ENCODE data around the gene FER.

Gene FER

DNA sequence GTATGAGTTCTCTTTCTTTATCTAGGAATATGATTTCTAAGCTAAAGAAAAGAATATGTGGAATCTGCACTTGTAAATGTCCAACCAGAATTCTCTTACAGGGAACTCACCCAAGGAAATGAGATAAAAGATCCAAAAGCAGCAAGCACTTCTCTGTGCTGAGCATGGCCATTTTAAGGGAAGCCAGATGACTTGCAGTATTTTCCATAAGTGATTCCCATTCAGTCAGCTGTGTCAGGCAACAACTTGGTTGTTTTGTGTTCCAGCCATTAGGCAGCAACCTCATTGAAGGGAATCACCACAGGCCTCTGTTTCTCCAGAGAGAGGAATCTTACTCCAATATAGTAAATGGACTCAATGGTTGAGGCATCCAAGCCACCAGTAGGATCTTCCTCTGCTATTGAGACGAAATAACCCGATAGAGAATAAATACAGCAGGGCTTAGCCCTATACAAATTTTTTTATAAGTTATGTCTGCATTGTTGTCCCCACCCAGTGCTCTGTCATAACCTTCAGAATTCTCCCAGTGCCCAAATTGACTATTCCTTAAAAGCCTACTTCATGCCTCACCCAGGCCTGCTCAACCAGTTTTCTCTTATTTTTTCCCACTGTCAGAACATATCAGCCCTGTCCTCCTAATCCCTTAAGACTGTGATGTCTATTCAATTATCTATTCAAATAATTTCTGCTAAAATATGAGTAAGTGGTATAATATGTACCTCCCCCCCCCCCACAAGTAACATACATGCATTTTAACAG, 425.5 kb downstream of the FER start:
- no peaks in the 10 kb centered on the region for H3K27me3 ChIP-seq (ENCODE audit: control insufficient read depth, insufficient read depth, low read length)
- H3K9me3 ChIP-seq (ENCODE audit: control insufficient read depth, low read length), result no peaks in the 10 kb centered on the region
- H3K79me2 ChIP-seq, result no peaks in the 10 kb centered on the region
- TF ChIP-seq, protein P1, sequence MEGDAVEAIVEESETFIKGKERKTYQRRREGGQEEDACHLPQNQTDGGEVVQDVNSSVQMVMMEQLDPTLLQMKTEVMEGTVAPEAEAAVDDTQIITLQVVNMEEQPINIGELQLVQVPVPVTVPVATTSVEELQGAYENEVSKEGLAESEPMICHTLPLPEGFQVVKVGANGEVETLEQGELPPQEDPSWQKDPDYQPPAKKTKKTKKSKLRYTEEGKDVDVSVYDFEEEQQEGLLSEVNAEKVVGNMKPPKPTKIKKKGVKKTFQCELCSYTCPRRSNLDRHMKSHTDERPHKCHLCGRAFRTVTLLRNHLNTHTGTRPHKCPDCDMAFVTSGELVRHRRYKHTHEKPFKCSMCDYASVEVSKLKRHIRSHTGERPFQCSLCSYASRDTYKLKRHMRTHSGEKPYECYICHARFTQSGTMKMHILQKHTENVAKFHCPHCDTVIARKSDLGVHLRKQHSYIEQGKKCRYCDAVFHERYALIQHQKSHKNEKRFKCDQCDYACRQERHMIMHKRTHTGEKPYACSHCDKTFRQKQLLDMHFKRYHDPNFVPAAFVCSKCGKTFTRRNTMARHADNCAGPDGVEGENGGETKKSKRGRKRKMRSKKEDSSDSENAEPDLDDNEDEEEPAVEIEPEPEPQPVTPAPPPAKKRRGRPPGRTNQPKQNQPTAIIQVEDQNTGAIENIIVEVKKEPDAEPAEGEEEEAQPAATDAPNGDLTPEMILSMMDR (IDR thresholded peaks at IDR 0.05), result no peak
- H3K9ac ChIP-seq, result no peak overlapping the region
- no peaks in the 10 kb centered on the region for H3K36me3 ChIP-seq (ENCODE audit: control insufficient read depth, insufficient read depth, low read length)
- H3K4me3 ChIP-seq (ENCODE audit: low read depth, low read length), result no peak overlapping the region
- no peak overlapping the region for H3K4me2 ChIP-seq (ENCODE audit: low read length)
- no peak overlapping the region for H3K27ac ChIP-seq
- no peaks in the 10 kb centered on the region for H3K4me1 ChIP-seq
- H2AFZ ChIP-seq, result no peak overlapping the region

DNA sequence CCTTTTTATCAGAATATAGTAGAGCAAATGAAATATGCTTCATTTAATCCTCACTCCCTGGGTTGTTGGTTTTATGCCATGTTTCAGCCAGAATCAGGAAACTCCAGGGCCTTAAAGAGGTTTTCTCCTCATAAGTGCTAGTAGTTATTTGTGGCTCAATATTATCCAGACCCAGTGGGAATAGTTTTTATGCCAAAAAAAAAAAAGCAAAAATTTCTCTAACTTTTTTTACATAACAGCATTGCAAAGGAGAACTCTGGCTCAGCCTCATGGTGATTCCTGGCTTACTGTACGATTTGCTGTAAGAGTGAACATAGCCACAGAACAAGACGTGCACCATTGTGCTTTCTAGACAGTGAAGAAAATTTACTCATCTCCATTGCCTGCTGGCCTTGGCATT, 429.5 kb downstream of the FER start:
- TF ChIP-seq, protein P1 (IDR thresholded peaks at IDR 0.05), result no peak
- Histone ChIP-seq H2AFZ (no peak overlapping the region), H3K27ac (no peak overlapping the region), H3K4me3 (ENCODE audit: low read depth, low read length) (no peak overlapping the region), H3K79me2 (no peaks in the 10 kb centered on the region), H3K36me3 (ENCODE audit: control insufficient read depth, insufficient read depth, low read length) (no peaks in the 10 kb centered on the region), H3K9me3 (ENCODE audit: control insufficient read depth, low read length) (no peaks in the 10 kb centered on the region), H3K4me1 (no peaks in the 10 kb centered on the region), H3K27me3 (ENCODE audit: control insufficient read depth, insufficient read depth, low read length) (no peaks in the 10 kb centered on the region), H3K9ac (no peak overlapping the region), H3K4me2 (ENCODE audit: low read length) (no peak overlapping the region)

- no peaks in the 10 kb centered on the region for H3K4me1 ChIP-seq
- H3K9ac ChIP-seq, result no peak overlapping the region
- no peaks in the 10 kb centered on the region for H3K36me3 ChIP-seq (ENCODE audit: control insufficient read depth, insufficient read depth, low read length)
- H3K4me3 ChIP-seq (ENCODE audit: low read depth, low read length), result no peak overlapping the region
- no peaks in the 10 kb centered on the region for H3K79me2 ChIP-seq
- TF ChIP-seq, protein P1 (IDR thresholded peaks at IDR 0.05), result no peak
- H3K4me2 ChIP-seq (ENCODE audit: low read length), result no peak overlapping the region
- no peak overlapping the region for H2AFZ ChIP-seq
- H3K27me3 ChIP-seq (ENCODE audit: control insufficient read depth, insufficient read depth, low read length), result no peaks in the 10 kb centered on the region
- H3K9me3 ChIP-seq (ENCODE audit: control insufficient read depth, low read length), result no peaks in the 10 kb centered on the region
- no peak overlapping the region for H3K27ac ChIP-seq
Measured at GRCh38 chr5:109177782-109178181, 430.1 kb downstream of the FER start.

DNA sequence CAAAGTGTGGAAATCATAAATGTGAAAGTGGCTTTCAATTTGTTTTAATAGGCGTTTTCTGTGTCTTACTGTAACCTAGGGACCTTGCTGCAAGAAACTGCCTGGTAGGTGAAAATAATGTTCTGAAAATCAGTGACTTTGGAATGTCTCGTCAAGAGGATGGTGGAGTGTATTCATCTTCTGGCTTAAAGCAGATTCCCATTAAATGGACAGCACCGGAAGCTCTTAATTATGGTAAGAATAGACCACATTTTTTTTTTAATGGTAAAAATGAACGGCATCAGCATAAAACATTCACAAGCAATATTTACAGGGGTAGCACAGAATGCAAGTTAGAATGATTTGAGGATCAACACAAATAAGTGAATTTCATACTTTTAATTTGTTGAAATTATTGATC, 433.0 kb downstream of the FER start:
- Histone ChIP-seq H3K4me3 (ENCODE audit: low read depth, low read length) (no peak overlapping the region), H3K9ac (no peak overlapping the region), H3K4me1 (no peaks in the 10 kb centered on the region), H3K79me2 (no peaks in the 10 kb centered on the region), H2AFZ (no peak overlapping the region), H3K9me3 (ENCODE audit: control insufficient read depth, low read length) (no peaks in the 10 kb centered on the region), H3K36me3 (ENCODE audit: control insufficient read depth, insufficient read depth, low read length) (no peaks in the 10 kb centered on the region), H3K27me3 (ENCODE audit: control insufficient read depth, insufficient read depth, low read length) (no peaks in the 10 kb centered on the region), H3K27ac (no peak overlapping the region), H3K4me2 (ENCODE audit: low read length) (no peak overlapping the region)
- TF ChIP-seq, protein P1 (IDR thresholded peaks at IDR 0.05), result no peak

DNA sequence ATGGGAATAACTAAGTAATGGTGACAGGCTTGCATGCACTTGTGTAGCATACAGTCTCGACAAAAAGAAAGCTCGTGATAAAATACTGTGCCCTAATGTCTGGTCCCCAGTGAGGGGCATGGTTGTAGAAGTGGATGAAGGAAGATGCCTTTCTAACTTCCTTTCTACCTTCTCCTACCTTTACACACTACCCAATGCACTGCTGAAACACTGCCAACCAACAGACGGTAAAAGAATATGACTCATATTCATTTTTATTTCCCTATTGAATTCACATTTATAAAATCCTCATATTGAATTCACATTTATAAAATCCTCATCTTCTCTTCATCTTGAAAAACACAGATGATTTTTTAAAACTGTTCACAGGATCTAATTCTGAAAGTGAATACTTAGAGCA, 439.1 kb downstream of the FER start:
- no peaks in the 10 kb centered on the region for H3K9me3 ChIP-seq (ENCODE audit: control insufficient read depth, low read length)
- TF ChIP-seq, protein P1 (IDR thresholded peaks at IDR 0.05), result no peak
- no peak overlapping the region for H3K4me2 ChIP-seq (ENCODE audit: low read length)
- H3K79me2 ChIP-seq, result no peaks in the 10 kb centered on the region
- H3K4me1 ChIP-seq, result no peaks in the 10 kb centered on the region
- H3K4me3 ChIP-seq (ENCODE audit: low read depth, low read length), result no peak overlapping the region
- H3K27ac ChIP-seq, result no peak overlapping the region
- H2AFZ ChIP-seq, result no peak overlapping the region
- no peaks in the 10 kb centered on the region for H3K36me3 ChIP-seq (ENCODE audit: control insufficient read depth, insufficient read depth, low read length)
- H3K9ac ChIP-seq, result no peak overlapping the region
- no peaks in the 10 kb centered on the region for H3K27me3 ChIP-seq (ENCODE audit: control insufficient read depth, insufficient read depth, low read length)

All from parathyroid adenoma (tissue), 2 donors.